Panc1 (cell line): Measurements from ENCODE around the gene GNG14. TPM values are rescaled to one million over a fixed set of nuclear protein-coding genes. Genes with fewer than 3 reads are reported as not detected.

Source experiments
- ATAC-seq: fragments of 200-7000 bp; cut with Tn5 transposase; 2 replicates; pipeline ENCODE4 v1.9.1; 2020; ENCODE audit warnings: mild to moderate bottlenecking, moderate library complexity
- BruUV-seq: library from RNA; stranded (reverse); fragments of 400-500 nt; replicated peaks from 2 replicates; lab custom pipeline; 2021; lab: Mats Ljungman, UMichigan
- CTCF ChIA-PET: fragments of 300-600 bp; sonication (Branson Sonifier 250); formaldehyde crosslinking; loops from one replicate; lab custom pipeline; 2022; ENCODE audit warnings: antibody characterized with exemption; lab: Charles Lee
- POLR2A ChIA-PET: fragments of 300-600 bp; sonication (Branson Sonifier 250); formaldehyde crosslinking; loops from one replicate; lab custom pipeline; 2022; ENCODE audit warnings: antibody characterized with exemption; lab: Charles Lee
- DNase-seq: peaks from one replicate; pipeline ENCODE4 v3.0.0-alpha.2; 2010; ENCODE audit warnings: low read depth, low spot score
- H3K27ac ChIP-seq: 2 replicates; pipeline ENCODE4 v1.5.1; 2011; ENCODE audit warnings: mild to moderate bottlenecking, low read length, inconsistent platforms
- H3K27me3 ChIP-seq: fragments of 200-500 bp; sonication (Bioruptor generic); 2 replicates; pipeline ENCODE4 v1.6.0; 2014; ENCODE audit warnings: low read length, inconsistent platforms; ENCODE audit not compliant: control insufficient read depth, insufficient read depth
- H3K36me3 ChIP-seq: fragments of 200-500 bp; sonication (Bioruptor generic); 2 replicates; pipeline ENCODE4 v1.5.1; 2014; ENCODE audit warnings: inconsistent platforms, mild to moderate bottlenecking, low read length, moderate library complexity; ENCODE audit not compliant: control insufficient read depth, insufficient read depth
- H3K4me1 ChIP-seq: 2 replicates; pipeline ENCODE4 v1.5.1; 2011; ENCODE audit warnings: inconsistent platforms, mild to moderate bottlenecking, low read length, moderate library complexity; ENCODE audit not compliant: control insufficient read depth, insufficient read depth
- H3K4me3 ChIP-seq, 2 experiments: 2 replicates each; pipeline ENCODE4 v1.5.1; 2011 to 2012; ENCODE audit warnings: low read depth in 2 of 2, low read length in 2 of 2, mild to moderate bottlenecking in 2 of 2, inconsistent platforms in 1 of 2, moderate library complexity in 1 of 2
- H3K9me3 ChIP-seq: fragments of 200-500 bp; sonication (Bioruptor generic); 2 replicates; pipeline ENCODE4 v1.5.1; 2014; ENCODE audit warnings: low read depth, mild to moderate bottlenecking, inconsistent platforms, low read length, moderate library complexity; ENCODE audit not compliant: control insufficient read depth, insufficient read depth
- POLR2AphosphoS5 ChIP-seq: IDR thresholded peaks from 2 replicates; pipeline ENCODE4 v1.6.1; 2012; ENCODE audit warnings: mild to moderate bottlenecking, low read depth, low read length, moderate library complexity
- REST ChIP-seq, 2 experiments: IDR thresholded peaks; 2 replicates each; pipeline ENCODE4 v1.6.1; 2011 to 2012; ENCODE audit warnings: low read depth in 2 of 2, control low read depth in 1 of 2, low read length in 1 of 2, mild to moderate bottlenecking in 1 of 2, moderate library complexity in 1 of 2; ENCODE audit not compliant: insufficient read depth in 1 of 2
- SIN3A ChIP-seq: IDR thresholded peaks from 2 replicates; pipeline ENCODE4 v1.6.1; 2012; ENCODE audit warnings: low read depth, mild to moderate bottlenecking, low read length, moderate library complexity, borderline replicate concordance; ENCODE audit not compliant: insufficient read depth
- TCF7L2 ChIP-seq: IDR thresholded peaks from 2 replicates; pipeline ENCODE4 v1.6.1; 2011; ENCODE audit warnings: mild to moderate bottlenecking, low read depth, low read length, inconsistent platforms
- in situ Hi-C: cut with HindIII; loops from 2 replicates; pipeline ENCODE4 v1.10.0; 2016; ENCODE audit warnings: low sequenced_read_pairs, low pct_unique_long_range_greater_than_20kb
- intact Hi-C: fragments of 100-400 bp; cut with micrococcal nuclease; formaldehyde crosslinking; loops from one replicate; pipeline ENCODE4 v1.10.0; 2022; ENCODE audit not compliant: unreplicated experiment
- total RNA-seq: library from RNA; stranded (reverse); gene quantifications from one replicate; pipeline ENCODE4 v1.2.1, GENCODE V29; 2021; ENCODE audit not compliant: unreplicated experiment
- TF ChIP-seq, protein P1 (sequence below): fragments of 450-650 bp; IDR thresholded peaks from 2 replicates; pipeline ENCODE4 v1.5.1; 2017; ENCODE audit warnings: mild to moderate bottlenecking

GNG14 gene
- total RNA-seq, 1 experiment from 2014 or later, result not detected

GRCh38 chr19:12708641-12709040 lies 20.8 kb downstream of the GNG14 start:
- no TSS peak for BruUV-seq
- Histone ChIP-seq H3K27me3 (no peaks in the 10 kb centered on the region), H3K9me3 (no peaks in the 10 kb centered on the region), H3K4me1 (no peaks in the 10 kb centered on the region), H3K27ac (no peak overlapping the region), H3K4me3 (no peak overlapping the region), H3K36me3 (peaks cover 8% of the 10 kb centered on the region)
- POLR2A ChIA-PET, result no interaction called here
- ATAC-seq (no peak), DNase-seq (no peak)
- in situ Hi-C loops, result no loop called here
- no peak for TF ChIP-seq TCF7L2
- TF ChIP-seq REST (IDR thresholded peaks at IDR 0.05; ENCODE audit: insufficient read depth in 1 of 2, low read depth in 2 of 2, low read length in 1 of 2), result no peak
- no peak for TF ChIP-seq SIN3A
- no peak for TF ChIP-seq POLR2AphosphoS5
- TF ChIP-seq, protein P1, sequence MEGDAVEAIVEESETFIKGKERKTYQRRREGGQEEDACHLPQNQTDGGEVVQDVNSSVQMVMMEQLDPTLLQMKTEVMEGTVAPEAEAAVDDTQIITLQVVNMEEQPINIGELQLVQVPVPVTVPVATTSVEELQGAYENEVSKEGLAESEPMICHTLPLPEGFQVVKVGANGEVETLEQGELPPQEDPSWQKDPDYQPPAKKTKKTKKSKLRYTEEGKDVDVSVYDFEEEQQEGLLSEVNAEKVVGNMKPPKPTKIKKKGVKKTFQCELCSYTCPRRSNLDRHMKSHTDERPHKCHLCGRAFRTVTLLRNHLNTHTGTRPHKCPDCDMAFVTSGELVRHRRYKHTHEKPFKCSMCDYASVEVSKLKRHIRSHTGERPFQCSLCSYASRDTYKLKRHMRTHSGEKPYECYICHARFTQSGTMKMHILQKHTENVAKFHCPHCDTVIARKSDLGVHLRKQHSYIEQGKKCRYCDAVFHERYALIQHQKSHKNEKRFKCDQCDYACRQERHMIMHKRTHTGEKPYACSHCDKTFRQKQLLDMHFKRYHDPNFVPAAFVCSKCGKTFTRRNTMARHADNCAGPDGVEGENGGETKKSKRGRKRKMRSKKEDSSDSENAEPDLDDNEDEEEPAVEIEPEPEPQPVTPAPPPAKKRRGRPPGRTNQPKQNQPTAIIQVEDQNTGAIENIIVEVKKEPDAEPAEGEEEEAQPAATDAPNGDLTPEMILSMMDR, result no peak
- CTCF ChIA-PET, result interaction anchor here (0.9 kb wide), 1 partner anchor 16 kb away, joined by 5 read pairs; no protein-coding TSS in a partner anchor
- intact Hi-C loops, result no loop called here

GRCh38 chr19:12711187-12711586 lies 23.4 kb downstream of the GNG14 start:
- no peaks in the 10 kb centered on the region for H3K4me1 ChIP-seq
- H3K27me3 ChIP-seq, result no peaks in the 10 kb centered on the region
- H3K27ac ChIP-seq, result no peak overlapping the region
- H3K36me3 ChIP-seq, result peaks cover 8% of the 10 kb centered on the region
- no peak for TF ChIP-seq SIN3A
- no peak for TF ChIP-seq POLR2AphosphoS5
- TF ChIP-seq, protein P1, result no peak
- TF ChIP-seq REST (IDR thresholded peaks at IDR 0.05; ENCODE audit: insufficient read depth in 1 of 2, low read depth in 2 of 2, low read length in 1 of 2), result no peak
- no peak for TF ChIP-seq TCF7L2
- in situ Hi-C loops, result no loop called here
- no peak for ATAC-seq
- intact Hi-C loops, result no loop called here
- H3K4me3 ChIP-seq, result no peak overlapping the region
- BruUV-seq, result no TSS peak
- H3K9me3 ChIP-seq, result no peaks in the 10 kb centered on the region
- DNase-seq, result no peak
- ChIA-PET POLR2A (no interaction called here), CTCF (no interaction called here)
